H9 (cell line): ENCODE results near the gene ENKD1. TPM values are rescaled to one million over a fixed set of nuclear protein-coding genes. Genes with fewer than 3 reads are reported as not detected.

Source experiments
- DNase-seq: peaks from one replicate; pipeline ENCODE4 v3.0.0-alpha.2; 2017
- H2AFZ ChIP-seq: one replicate; pipeline ENCODE4 v1.6.1; 2013; ENCODE audit warnings: mild to moderate bottlenecking, low read length, control low read depth, moderate library complexity
- H2AK5ac ChIP-seq: 2 replicates; pipeline ENCODE4 v1.6.1; 2013; ENCODE audit warnings: low read length, control low read depth, mixed read lengths; ENCODE audit not compliant: insufficient read length
- H2BK120ac ChIP-seq: one replicate; pipeline ENCODE4 v1.6.1; 2013; ENCODE audit warnings: low read depth, mild to moderate bottlenecking, low read length, control low read depth, inconsistent platforms; ENCODE audit not compliant: poor library complexity, severe bottlenecking
- H2BK12ac ChIP-seq: 2 replicates; pipeline ENCODE4 v1.6.1; 2013; ENCODE audit warnings: low read length, control low read depth, mixed read lengths, low read depth; ENCODE audit not compliant: insufficient read length
- H2BK15ac ChIP-seq: 2 replicates; pipeline ENCODE4 v1.6.1; 2013; ENCODE audit warnings: low read depth, low read length, control low read depth
- H2BK20ac ChIP-seq: one replicate; pipeline ENCODE4 v1.6.1; 2013; ENCODE audit warnings: low read depth, mild to moderate bottlenecking, low read length, control low read depth, inconsistent platforms; ENCODE audit not compliant: poor library complexity, severe bottlenecking
- H2BK5ac ChIP-seq: 2 replicates; pipeline ENCODE4 v1.6.1; 2013; ENCODE audit warnings: low read length, control low read depth, mixed read lengths; ENCODE audit not compliant: insufficient read length
- H3K14ac ChIP-seq: 2 replicates; pipeline ENCODE4 v1.6.1; 2013; ENCODE audit warnings: low read length, control low read depth; ENCODE audit not compliant: insufficient read depth
- H3K18ac ChIP-seq: 2 replicates; pipeline ENCODE4 v1.6.1; 2013; ENCODE audit warnings: low read depth, mild to moderate bottlenecking, mixed read lengths, low read length, control low read depth; ENCODE audit not compliant: insufficient read length
- H3K23ac ChIP-seq: 2 replicates; pipeline ENCODE4 v1.6.1; 2013; ENCODE audit warnings: low read length, control low read depth, mixed read lengths, low read depth; ENCODE audit not compliant: insufficient read length
- H3K23me2 ChIP-seq: 2 replicates; pipeline ENCODE4 v1.6.1; 2013; ENCODE audit warnings: low read depth, mild to moderate bottlenecking, mixed read lengths, low read length, control low read depth; ENCODE audit not compliant: insufficient read length, poor library complexity, severe bottlenecking
- H3K27ac ChIP-seq: 2 replicates; pipeline ENCODE4 v1.5.1; 2013; ENCODE audit warnings: low read length, control low read depth, mixed read lengths, low read depth; ENCODE audit not compliant: insufficient read length
- H3K27me3 ChIP-seq: 2 replicates; pipeline ENCODE4 v1.6.1; 2013; ENCODE audit warnings: low read length, control low read depth, inconsistent platforms; ENCODE audit not compliant: insufficient read depth
- H3K4ac ChIP-seq: 2 replicates; pipeline ENCODE4 v1.6.1; 2013; ENCODE audit warnings: low read depth, mild to moderate bottlenecking, control low read depth, inconsistent platforms, low read length, moderate library complexity
- H3K4me1 ChIP-seq: 2 replicates; pipeline ENCODE4 v1.6.1; 2013; ENCODE audit warnings: low read length, control low read depth, inconsistent platforms; ENCODE audit not compliant: insufficient read depth
- H3K4me2 ChIP-seq: 2 replicates; pipeline ENCODE4 v1.6.1; 2013; ENCODE audit warnings: low read length, control low read depth, mixed read lengths; ENCODE audit not compliant: insufficient read length, insufficient read depth
- H3K56ac ChIP-seq: 2 replicates; pipeline ENCODE4 v1.6.1; 2013; ENCODE audit warnings: low read depth, mild to moderate bottlenecking, mixed read lengths, low read length, control low read depth; ENCODE audit not compliant: insufficient read length
- H3K79me1 ChIP-seq: 2 replicates; pipeline ENCODE4 v1.6.1; 2013; ENCODE audit warnings: low read depth, mild to moderate bottlenecking, moderate library complexity, low read length, control low read depth, inconsistent platforms; ENCODE audit not compliant: insufficient read depth, poor library complexity, severe bottlenecking
- H3K79me2 ChIP-seq: 2 replicates; pipeline ENCODE4 v1.6.1; 2013; ENCODE audit warnings: low read length, control low read depth, inconsistent platforms; ENCODE audit not compliant: insufficient read depth
- H3K9ac ChIP-seq: 2 replicates; pipeline ENCODE4 v1.6.1; 2013; ENCODE audit warnings: low read length, control low read depth, mixed read lengths; ENCODE audit not compliant: insufficient read length; ENCODE audit errors: extremely low read depth
- H3K9me3 ChIP-seq: one replicate; pipeline ENCODE4 v1.6.1; 2013; ENCODE audit warnings: low read depth, low read length, inconsistent platforms; ENCODE audit not compliant: control insufficient read depth
- H3T11ph ChIP-seq: one replicate; pipeline ENCODE4 v1.6.1; 2013; ENCODE audit warnings: mild to moderate bottlenecking, low read length, control low read depth, inconsistent platforms
- H4K20me1 ChIP-seq: one replicate; pipeline ENCODE4 v1.6.1; 2013; ENCODE audit not compliant: control insufficient read depth, insufficient read length, insufficient read depth
- H4K5ac ChIP-seq: 2 replicates; pipeline ENCODE4 v1.6.1; 2013; ENCODE audit warnings: low read depth, mild to moderate bottlenecking, mixed read lengths, low read length, control low read depth; ENCODE audit not compliant: insufficient read length
- H4K8ac ChIP-seq: replicated peaks from 2 replicates; pipeline ENCODE4 v1.6.1; 2013; ENCODE audit warnings: low read length, control low read depth, mixed read lengths, low read depth; ENCODE audit not compliant: insufficient read length
- H4K91ac ChIP-seq: 2 replicates; pipeline ENCODE4 v1.6.1; 2013; ENCODE audit warnings: low read depth, mild to moderate bottlenecking, moderate library complexity, mixed read lengths, low read length, control low read depth; ENCODE audit not compliant: insufficient read length
- H3K27ac Mint-ChIP-seq, 3 experiments: 2 replicates in 2 of 3; 3 replicates in 1 of 3; pipeline ENCODE4 v1.8.0; 2020 to 2021; ENCODE audit warnings: mixed read lengths in 3 of 3, mild to moderate bottlenecking in 1 of 3, moderate library complexity in 1 of 3
- H3K27me3 Mint-ChIP-seq: 2 replicates; pipeline ENCODE4 v1.8.0; 2021; ENCODE audit warnings: low read depth, mild to moderate bottlenecking, moderate library complexity, mixed read lengths
- H3K36me3 Mint-ChIP-seq, 3 experiments: 2 replicates in 2 of 3; 3 replicates in 1 of 3; pipeline ENCODE4 v1.8.0; 2020 to 2021; ENCODE audit warnings: low read depth in 3 of 3, mixed read lengths in 3 of 3; ENCODE audit not compliant: insufficient read depth in 1 of 3
- H3K4me1 Mint-ChIP-seq, 2 experiments: 2 replicates each; pipeline ENCODE4 v1.8.0; 2020; ENCODE audit warnings: mixed read lengths in 2 of 2
- H3K4me3 Mint-ChIP-seq, 2 experiments: 2 replicates in 1 of 2; 3 replicates in 1 of 2; pipeline ENCODE4 v1.8.0; 2020 to 2021; ENCODE audit warnings: mild to moderate bottlenecking in 2 of 2, mixed read lengths in 2 of 2, moderate library complexity in 1 of 2
- H3K9me3 Mint-ChIP-seq, 2 experiments: 2 replicates in 1 of 2; 3 replicates in 1 of 2; pipeline ENCODE4 v1.8.0; 2020; ENCODE audit warnings: mild to moderate bottlenecking in 2 of 2, mixed read lengths in 2 of 2, moderate library complexity in 1 of 2
- WGBS: extraction: QIAGEN DNeasy Blood & Tissue Kit; methylation state at CpG from one replicate; pipeline ENCODE4 v1.1.7; 2013; ENCODE audit warnings: missing lambda C conversion rate, low lambda C conversion rate, mixed read lengths; ENCODE audit not compliant: insufficient read length; ENCODE audit errors: extremely low coverage; 5-methylcytosine and 5-hydroxymethylcytosine counted together
- total RNA-seq: library from RNA; stranded (reverse); gene quantifications from 2 replicates; pipeline ENCODE4 v1.2.1, GENCODE V29; 2021
- TF ChIP-seq, protein P1 (sequence below): fragments of 200-600 bp; sonication (generic); conservative IDR thresholded peaks from 3 replicates; pipeline ENCODE4 v1.8.0; 2021; ENCODE audit warnings: antibody characterized with exemption, mild to moderate bottlenecking

ENKD1 gene
- total RNA-seq, 1 experiment from 2014 or later: 9.5 TPM

DNA sequence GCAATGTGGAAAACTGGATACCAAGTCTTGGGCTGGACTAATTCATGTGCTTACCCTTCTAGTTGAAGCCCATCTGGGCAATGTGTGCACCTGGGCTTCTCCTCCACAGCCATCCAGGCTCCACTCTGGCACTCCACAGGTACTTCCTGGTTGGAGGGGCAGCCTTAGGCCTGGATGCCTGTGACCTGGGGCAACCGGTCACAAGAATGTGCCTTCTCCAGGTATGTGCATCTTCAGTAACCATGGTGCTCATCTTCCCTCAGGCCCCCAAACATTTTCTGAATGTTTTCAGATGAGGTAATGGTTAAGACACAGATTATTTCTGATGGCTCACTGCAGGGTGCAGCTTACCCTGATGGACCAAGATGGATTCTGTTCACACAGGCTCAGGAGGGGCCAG lies 11.2 kb upstream of the ENKD1 start:
- peak overlapping the region in 1 of 3 experiments; percentile 79; a peak in 2 of 7 replicates for H3K27ac Mint-ChIP-seq

More for the DNA sequence above, 11.2 kb upstream of the ENKD1 start:
- Histone ChIP-seq H3K9ac (no peak overlapping the region), H4K20me1 (peaks cover 3% of the 10 kb centered on the region), H3K27me3 (no peaks in the 10 kb centered on the region), H3K56ac (no peak overlapping the region), H2AFZ (no peak overlapping the region), H3K4me1 (no peaks in the 10 kb centered on the region), H4K5ac (no peak overlapping the region), H2BK20ac (no peak overlapping the region), H2AK5ac (no peak overlapping the region), H3T11ph (no peak overlapping the region), H3K23ac (no peak overlapping the region), H2BK12ac (no peak overlapping the region), H3K79me1 (no peaks in the 10 kb centered on the region), H3K4ac (no peak overlapping the region), H2BK5ac (no peak overlapping the region), H3K18ac (no peak overlapping the region), H4K91ac (no peak overlapping the region), H2BK120ac (no peak overlapping the region), H4K8ac (no peak overlapping the region), H2BK15ac (no peak overlapping the region), H3K79me2 (no peaks in the 10 kb centered on the region), H3K9me3 (no peaks in the 10 kb centered on the region), H3K14ac (no peak overlapping the region), H3K23me2 (no peaks in the 10 kb centered on the region), H3K4me2 (no peak overlapping the region), H3K27ac (no peak overlapping the region)
- DNase-seq: peak; percentile 61
- Mint-ChIP-seq H3K4me3 (no peak overlapping the region), H3K27me3 (no peaks in the 10 kb centered on the region), H3K36me3 (peaks cover 0 to 12% (median 4%) of the 10 kb centered on the region in 3 experiments; a peak in 4 of 7 replicates), H3K4me1 (no peaks in the 10 kb centered on the region), H3K9me3 (no peaks in the 10 kb centered on the region)
- TF ChIP-seq, protein P1, sequence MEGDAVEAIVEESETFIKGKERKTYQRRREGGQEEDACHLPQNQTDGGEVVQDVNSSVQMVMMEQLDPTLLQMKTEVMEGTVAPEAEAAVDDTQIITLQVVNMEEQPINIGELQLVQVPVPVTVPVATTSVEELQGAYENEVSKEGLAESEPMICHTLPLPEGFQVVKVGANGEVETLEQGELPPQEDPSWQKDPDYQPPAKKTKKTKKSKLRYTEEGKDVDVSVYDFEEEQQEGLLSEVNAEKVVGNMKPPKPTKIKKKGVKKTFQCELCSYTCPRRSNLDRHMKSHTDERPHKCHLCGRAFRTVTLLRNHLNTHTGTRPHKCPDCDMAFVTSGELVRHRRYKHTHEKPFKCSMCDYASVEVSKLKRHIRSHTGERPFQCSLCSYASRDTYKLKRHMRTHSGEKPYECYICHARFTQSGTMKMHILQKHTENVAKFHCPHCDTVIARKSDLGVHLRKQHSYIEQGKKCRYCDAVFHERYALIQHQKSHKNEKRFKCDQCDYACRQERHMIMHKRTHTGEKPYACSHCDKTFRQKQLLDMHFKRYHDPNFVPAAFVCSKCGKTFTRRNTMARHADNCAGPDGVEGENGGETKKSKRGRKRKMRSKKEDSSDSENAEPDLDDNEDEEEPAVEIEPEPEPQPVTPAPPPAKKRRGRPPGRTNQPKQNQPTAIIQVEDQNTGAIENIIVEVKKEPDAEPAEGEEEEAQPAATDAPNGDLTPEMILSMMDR: no peak
- WGBS: no CpG with 5 or more reads among the region's 1 CpG
